Smooth muscle cell of the brain vasculature (primary cell): ENCODE measurements around the gene TUNAR.

Source experiments
- DNase-seq: peaks from one replicate; pipeline ENCODE4 v3.0.0-alpha.2; 2012; ENCODE audit warnings: low read depth, low spot score

Gene TUNAR

GRCh38 chr14:95876761-95877538 lies at the start of gene TUNAR:
TSS of gene TUNAR (plus strand) at chr14:95876832.
- DNase-seq, result no peak

DNA sequence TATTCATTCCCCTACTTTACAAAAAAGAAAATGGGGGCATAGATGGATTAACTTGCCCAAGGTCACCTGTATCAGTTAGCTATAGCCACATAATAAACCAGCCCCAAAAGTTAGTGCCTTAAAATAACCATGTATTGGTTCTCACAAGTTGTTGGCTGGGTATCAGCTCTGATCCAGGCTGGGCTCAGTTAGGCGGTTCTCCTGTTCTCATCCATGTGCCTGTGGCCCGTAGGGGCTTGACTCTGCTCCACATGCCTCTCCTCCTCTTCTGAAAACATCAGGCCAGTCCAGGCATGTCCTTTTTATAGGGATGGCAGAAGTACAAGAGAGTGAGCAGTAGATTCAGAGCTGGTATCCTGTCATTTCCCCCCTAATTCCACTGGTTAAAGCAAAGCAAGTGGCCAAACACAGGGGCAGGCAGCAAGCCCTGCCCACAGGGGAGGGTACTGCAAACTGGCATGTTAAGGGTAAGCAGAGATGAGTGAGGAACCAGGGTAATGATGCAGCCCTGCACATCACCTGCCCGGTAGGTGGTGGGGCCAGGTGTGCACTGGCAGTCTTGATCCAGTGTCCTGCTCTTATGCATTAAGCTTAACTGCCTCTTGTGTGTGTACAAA lies 47.9 kb upstream of the TUNAR start:
- DNase-seq, result no peak

GRCh38 chr14:95829321-95829720 lies 47.3 kb upstream of the TUNAR start:
- DNase-seq, result no peak

GRCh38 chr14:95830386-95830785 lies 46.2 kb upstream of the TUNAR start:
- no peak for DNase-seq

GRCh38 chr14:95831041-95831440 lies 45.6 kb upstream of the TUNAR start:
- DNase-seq, result no peak

- DNase-seq, result no peak
Observed at GRCh38 chr14:95831468-95831867, 45.2 kb upstream of the TUNAR start.

GRCh38 chr14:95832012-95832411 lies 44.6 kb upstream of the TUNAR start:
- DNase-seq, result no peak

DNA sequence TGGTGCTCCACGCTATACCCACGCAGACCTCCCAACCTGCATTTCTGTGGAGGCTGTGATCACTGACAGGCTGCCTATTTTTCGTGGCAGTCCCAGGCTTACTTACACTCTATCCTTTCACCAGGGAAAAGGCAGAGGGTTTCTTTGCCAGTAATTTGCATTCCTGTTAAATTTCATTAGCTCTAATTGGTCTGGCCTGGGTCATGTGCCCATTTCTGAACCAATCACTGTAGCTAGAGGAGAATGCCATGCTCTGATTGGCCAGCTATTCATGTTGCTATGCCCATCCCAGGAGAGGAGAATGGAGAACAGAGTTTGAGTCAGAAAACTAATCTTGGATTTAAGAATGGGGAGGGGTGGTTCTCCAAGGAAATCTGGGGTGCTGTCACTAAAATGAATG lies 43.2 kb upstream of the TUNAR start:
- DNase-seq, result no peak

DNA sequence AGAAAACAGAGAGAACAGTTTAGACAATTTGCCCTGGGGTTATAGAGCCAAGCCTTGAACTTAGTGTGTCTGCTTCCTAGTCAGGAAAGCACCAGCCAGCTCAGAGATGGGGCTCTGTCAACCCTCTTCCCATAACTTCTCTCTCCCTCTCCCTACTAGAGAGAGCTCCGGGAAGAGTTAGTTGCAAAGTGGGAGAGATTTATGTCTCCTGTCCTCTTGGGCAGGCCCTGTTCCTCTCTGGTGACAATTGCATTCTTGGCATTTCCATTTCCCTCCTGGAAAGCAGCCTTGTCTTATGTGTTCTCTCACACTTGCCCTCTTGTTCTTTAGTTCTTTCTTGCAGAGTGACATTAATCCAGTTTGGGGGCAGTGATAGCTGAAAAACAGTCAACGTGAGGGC lies 42.1 kb upstream of the TUNAR start:
- DNase-seq, result no peak

GRCh38 chr14:95835121-95835730 lies 41.4 kb upstream of the TUNAR start:
- no peak for DNase-seq

- DNase-seq, result no peak
Observed at GRCh38 chr14:95838862-95839261, 37.8 kb upstream of the TUNAR start.

DNA sequence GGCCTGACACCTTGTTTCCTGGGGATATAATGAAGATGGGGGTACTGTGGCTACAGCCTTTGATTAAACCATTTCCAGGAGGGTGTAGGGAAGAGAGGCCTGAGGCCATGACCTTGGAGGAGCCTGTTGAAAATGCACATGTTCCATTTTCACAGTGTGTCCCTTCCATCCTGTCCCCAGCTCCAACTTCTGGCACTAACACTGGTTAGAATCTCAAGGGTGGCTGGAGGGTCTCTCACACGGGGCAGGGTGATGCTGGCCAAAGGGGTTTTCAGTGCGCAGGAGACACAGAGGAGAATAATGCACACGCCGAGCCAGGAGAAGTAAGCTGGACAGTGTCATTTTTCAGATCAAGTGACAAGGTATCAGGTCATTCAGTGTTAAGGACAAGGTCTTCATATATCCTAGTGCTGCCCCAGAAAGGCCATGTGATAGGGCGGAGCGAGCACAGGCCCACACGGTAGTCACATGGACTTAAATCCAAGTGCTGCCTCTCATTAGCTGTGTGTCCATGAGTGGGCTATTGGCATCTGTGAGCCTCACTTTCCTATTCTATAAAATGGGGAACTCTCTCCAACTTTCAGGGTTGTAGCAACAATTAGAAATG lies 36.4 kb upstream of the TUNAR start:
- DNase-seq, result no peak

DNA sequence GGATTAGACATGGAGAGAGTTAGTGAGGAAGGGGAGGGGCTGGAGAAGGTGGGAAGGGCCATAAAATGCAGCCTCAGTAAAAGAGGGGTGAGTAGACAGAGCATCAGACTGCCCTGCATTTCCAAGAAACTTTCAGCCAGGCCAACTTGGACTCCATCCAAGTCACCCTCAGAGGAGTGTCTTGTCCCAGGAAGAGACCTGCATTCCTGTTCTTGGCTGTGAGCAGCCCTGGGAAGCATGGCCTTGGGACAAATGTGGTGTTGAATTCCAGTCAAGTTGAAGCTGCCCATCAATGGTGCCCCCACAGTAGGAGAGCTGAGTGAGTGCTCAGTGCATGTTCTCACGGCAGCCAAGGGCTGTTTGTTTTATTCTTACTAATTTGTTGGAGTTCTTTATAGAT lies 35.0 kb upstream of the TUNAR start:
- DNase-seq, result no peak

DNA sequence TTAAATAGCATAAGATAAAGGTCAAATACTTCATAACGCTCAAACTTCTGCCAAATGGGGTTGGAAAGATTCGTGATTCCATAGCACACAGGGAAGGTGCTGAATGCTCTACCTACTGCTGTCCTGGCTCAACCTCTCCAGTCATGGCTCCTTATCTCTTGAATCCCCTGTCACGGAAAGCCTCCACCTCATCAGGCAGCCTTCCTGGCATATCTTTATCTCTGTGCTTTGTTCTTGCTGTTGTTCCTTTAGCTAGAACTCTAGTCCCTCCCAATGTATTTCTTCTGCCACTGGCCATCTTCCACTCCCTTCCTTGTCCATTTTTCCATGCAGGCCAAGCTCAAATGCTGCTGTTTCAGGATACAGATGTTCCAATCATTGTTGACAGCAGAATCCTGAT lies 26.9 kb upstream of the TUNAR start:
- DNase-seq, result no peak

- no peak for DNase-seq
Observed at GRCh38 chr14:95850429-95850828, 26.2 kb upstream of the TUNAR start.

- no peak for DNase-seq
Observed at GRCh38 chr14:95855606-95856005, 21.0 kb upstream of the TUNAR start.

DNA sequence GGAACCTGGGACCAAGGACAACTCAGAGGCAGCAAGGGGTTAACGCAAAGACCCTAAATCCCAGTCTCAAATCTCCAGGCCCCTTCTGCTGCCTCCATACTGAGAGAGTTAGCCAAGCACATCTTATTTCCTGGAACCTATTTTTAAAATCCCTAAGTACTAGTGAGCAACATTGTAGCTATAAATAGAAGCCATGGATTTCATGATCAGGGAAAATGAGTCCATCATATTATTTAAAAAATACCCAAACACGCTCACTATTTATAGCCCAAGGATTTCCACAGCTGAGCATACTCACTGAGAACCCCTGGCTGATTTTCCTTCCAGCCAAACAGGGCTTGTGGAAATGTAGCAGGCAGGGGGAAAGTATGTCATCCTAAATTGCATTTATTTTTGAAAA lies 19.4 kb upstream of the TUNAR start:
- no peak for DNase-seq

- DNase-seq, result no peak
Observed at GRCh38 chr14:95858893-95859292, 17.7 kb upstream of the TUNAR start.

- no peak for DNase-seq
Observed at GRCh38 chr14:95862243-95862642, 14.4 kb upstream of the TUNAR start.

GRCh38 chr14:95863295-95863694 lies 13.3 kb upstream of the TUNAR start:
- DNase-seq, result no peak

GRCh38 chr14:95869776-95870175 lies 6.9 kb upstream of the TUNAR start:
- no peak for DNase-seq

GRCh38 chr14:95870772-95871171 lies 5.9 kb upstream of the TUNAR start:
- DNase-seq, result no peak

GRCh38 chr14:95871531-95871930 lies 5.1 kb upstream of the TUNAR start:
- DNase-seq, result no peak
